ENCODE measurements around the gene COLEC12.

COLEC12 gene

DNA sequence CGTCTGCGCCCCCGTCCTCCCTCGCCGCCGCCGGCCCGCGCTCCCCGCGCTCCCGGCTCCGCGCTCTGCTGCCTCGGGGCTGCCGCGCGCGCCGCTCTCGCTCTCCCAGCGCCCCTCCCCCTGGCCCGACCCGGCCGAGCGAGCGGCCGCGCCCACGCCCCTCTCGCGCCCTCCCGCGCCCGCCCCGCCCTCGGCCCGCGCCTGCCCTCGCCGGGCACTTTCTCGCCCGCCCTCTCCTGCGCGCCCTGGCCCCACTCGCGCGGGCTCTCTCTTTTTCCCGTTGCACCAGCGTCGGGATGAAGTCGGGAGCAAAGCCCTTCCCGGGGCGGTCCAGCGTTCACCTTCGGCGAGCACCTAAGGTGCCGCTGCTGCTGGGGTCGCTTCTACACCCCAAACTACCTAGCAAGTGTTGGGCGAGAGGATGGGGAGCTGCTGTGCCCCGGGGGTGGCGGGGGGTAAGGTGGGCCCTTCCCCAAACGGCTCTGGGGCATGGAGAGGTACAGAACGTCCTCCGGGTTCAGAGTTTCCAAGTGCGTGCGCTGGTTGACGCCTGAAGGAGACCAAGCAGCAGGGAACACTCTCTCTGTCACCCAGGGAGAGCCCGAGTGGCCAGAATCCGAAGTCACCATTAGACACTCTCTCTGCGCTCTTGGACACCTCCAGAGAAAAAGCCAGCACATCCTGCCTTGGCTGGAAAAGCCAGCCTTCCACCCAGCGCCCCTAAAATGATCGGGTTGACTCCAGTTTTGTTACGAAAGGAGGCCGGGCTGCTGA lies at the start of gene COLEC12:
TSS of gene COLEC12 (minus strand) at position 70 of the 774 bp plus-strand sequence. CDS start 187 bp downstream, outside the sequence.
- DNase-seq = no peak

DNA sequence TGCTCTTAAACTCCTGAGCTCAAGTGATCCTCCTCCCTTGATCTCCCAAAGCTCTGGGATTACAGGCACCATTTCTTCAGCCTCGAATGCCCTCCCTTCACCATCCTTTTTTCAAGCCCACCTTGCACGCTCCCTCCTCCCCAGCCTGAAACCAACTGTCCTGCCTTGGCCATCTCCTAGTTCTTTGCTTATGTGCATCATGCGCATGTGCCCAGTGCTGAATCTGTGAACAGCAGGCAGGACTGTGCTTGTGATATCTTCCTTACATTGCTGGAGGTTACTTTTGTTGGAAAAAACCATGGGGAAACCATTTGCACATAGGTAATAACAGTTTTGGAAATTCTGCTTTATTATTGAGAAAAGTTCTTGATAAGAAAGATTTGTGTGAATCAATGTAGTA lies 49.5 kb upstream of the COLEC12 start:
- no peak for DNase-seq

DNA sequence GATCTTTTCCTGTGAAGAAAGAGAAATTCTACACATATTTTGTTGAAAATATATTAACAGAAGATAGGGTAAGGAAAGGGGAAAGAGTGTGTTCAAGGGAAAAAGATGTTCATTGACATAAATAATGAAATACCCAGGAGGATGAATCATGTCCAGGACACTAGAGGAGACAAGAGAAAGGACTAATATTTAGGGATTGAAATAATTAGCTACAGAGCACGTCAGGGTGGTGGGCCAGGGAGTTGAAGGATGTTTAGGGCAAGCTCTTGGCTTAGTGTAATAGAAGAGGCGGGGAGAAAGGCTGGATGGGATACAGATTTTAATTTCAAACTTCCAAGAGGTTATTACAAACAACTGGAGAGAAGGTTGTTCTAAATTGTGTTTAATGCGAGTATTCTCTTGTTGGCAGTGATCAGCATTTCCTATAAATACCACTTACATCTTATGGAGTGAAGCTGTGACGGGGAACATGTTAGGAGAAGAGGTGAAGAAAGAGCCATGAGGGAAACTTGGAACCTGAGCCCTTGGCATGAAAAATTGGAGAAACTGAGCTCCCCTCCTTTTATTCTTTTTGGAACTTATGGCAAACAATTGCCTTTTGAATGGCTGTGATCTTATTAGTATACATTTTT lies 43.1 kb upstream of the COLEC12 start:
- DNase-seq = no peak

DNA sequence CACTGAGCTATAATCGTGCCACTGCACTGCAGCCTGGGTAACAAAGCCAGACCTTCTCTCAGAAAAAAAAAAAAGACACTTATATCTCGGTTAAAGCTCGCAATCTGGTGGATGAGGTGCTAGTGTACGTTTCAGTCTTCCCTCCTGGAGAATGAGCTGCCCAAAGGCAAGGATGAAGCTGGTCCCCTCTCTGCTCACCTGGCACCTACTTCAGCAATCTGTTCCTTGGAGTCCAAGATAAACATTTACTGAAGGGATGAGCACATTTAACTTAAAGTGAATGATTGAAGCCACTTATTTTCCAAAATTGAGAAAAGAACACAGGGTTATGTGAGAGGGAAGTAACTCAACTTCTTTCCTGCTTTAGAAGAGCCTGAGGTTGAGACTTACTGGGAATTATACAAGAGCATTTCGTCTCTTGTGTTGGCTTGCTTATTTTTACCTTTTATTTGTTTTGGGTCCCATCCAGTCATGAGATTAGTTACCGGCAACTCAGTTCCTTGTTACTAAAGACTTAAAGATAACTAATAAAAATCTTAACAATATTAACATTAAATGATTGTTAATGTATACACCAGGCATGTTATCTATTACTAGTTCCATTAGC lies 33.6 kb upstream of the COLEC12 start:
- DNase-seq = no peak

DNA sequence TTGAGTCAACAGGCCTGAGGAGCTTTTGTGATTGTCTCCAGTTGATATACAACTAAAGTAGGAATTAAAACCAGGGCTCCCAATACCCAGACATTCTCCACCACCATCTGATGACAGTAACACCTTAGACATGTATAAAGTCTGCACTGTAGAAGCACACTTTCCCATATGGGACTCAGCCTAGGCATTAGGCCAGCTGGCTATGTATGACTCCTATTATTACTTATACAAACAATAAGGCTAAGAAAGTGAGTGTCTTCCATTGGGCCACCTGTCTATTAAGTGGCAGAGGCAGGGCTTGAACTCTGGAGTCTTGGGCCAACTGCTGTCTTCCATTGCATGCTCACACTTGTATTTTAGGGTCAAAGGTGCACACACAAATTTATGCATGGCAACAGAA lies 32.1 kb upstream of the COLEC12 start:
- no peak for DNase-seq

DNA sequence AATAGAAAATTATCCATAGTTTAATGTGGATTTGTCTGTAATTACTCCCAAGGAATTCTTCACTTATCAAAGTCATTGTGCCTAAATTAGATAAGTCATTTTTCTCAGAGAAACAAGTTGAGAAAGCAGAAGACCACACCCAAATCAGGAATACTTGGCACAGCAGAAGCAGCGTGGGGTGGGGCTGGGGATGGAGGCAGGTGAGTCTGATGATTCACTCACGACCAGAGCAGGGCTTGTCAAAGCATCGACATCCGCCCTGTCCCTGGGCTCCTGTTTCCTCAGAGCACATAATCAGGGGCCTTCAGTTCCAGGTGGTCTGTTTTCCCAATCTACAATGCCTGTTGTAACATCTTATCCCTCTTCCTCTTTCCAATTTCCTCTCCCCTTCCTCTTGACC lies 31.5 kb upstream of the COLEC12 start:
- DNase-seq = no peak

DNA sequence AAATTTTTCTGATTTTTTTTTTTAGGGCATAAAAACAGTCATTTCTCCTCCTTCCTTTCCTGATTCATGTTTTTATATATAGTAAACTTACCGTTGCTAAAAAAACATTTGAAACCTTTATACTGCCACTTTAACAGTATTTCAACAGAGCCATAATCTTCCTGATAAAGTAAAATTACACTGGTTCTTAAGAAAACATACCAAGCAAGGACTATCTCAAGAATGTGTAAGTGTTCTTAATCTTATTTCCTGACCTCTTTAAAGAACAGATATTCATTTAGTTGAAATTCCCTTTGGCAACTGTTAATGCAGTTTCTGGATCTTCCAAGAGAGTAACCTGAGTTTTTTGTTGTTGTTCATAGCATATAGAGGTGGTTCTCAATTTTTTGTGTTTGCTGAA lies 26.6 kb upstream of the COLEC12 start:
- DNase-seq = no peak

DNA sequence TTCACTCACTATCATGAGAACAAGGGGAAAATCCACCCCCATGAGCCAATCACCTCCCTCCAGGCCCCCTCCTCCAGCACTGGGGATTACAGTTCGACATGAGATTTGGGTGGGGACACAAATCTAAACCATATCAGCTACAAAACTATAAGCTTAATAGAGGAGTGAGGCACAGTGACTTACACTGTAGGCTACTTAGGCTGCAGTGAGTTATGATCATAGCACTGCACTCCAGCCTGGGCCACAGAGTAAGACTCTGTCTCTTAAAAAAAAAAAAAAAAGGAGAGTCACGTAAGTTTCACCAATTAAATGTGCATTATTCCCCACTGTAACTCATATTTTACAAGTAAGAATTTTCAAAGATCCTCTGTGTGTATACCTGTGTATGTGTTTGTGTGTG lies 26.2 kb upstream of the COLEC12 start:
- no peak for DNase-seq

DNA sequence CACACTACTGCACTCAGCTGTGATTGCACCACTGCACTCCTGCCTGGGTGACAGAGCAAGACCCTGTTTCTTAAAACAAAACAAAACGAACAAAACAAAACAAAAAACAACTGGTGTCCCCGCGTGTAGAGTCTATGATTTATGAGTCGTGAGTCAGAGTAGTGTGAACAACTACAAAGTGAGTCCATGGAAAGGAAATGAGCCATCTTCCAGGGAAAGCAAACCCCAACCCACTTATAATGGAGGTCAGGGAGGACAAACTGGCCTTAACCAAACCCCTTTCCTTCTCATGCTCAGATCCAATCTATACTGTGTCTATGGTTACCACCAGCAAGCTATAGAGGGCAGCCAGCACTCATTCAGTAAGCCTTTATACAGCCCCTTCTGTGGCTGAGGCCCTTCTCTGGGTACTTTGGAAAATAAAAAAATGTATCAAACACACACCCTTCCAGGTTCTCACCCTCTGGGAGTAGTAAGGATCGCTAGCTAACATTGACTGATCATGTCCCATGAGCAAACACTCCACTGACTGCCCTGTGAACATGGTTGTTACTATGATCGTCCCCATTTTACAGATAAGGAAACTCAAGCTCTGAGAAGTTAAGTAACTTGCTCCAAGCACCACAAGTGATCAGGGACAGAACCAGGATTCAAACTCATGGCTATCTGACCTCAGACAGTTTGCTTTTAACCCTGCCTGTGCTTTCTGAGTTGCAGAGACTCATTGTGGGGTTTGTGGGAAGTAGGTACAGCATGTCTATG lies 24.7 kb upstream of the COLEC12 start:
- DNase-seq = no peak

DNA sequence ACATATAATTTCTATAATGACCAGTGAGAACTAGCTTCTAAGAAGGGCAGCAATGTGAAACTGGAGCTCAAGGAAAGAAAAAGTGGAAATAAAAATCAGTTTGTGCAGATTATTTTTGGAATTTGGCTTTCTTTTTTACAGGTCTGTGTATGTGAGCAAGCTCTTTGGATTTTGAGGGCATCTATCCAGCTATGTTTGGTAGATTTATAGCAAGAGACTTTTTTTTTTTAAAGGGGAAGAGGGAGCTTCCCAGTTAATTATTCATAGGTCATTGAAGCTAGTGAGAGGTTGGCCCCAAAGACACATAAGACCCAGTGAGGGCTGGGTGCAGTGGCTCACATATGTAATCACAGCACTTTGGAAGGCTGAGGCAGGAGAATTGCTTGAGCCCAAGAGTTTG lies 24.0 kb upstream of the COLEC12 start:
- DNase-seq = no peak

DNA sequence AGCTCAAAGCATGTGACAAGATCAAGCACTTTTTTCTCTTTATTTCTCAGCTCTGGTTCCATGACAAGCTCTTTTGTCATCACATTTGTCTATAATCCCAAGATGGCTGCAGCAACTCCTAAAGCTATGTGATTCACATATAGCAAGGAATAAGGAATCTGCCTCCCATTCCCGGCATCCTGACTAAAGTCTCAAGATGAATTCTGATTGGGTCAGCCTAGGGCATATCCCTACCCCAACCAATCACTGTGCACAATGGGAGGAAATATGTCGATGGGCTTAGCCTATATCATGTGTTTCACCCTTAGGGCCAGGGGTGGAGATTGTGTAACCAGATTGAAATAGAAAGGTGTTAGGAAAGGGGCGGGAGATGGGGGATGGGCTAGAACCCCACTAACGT lies 23.1 kb upstream of the COLEC12 start:
- no peak for DNase-seq

DNA sequence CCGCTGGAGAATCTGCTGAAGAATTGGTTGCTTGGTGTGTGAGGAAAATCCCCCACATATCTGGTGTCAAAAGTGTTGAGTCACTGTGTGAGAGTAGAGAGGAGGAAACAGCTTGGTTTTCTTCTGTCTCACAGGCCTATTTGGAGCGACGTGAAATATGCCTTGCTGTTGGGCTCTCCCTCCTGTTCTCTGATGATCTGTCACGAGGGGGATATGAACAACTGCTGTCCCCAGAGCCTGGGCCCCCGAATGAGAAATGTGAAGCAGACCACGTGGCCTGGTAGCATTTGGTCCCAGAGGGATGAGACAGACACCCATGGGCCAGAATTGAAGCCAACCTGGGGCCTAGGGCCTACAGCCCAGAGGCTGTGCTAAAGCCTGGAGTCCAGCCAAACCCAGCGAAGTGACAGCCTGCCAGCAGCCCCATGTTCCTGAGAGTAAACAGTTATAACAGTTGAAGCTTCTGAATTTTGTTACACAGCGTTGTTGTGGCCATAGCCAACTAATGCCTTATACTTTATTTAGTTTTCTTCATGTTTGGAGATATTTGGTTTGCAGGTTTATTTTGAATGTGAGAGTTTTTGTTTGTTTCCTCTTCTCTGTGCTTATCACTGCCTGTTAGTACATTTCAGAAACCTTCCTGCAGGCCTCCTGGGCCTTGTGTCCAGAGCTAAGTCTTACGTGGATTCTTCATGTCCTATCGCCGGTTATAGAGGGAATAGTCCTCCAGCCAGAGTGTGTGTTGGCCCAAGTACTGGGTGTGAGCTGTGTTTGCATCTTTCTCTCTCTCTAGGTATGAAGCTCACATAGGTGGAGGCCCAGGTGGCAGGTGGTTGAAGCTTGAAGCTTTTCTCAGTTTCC lies 18.7 kb upstream of the COLEC12 start:
- DNase-seq = no peak

DNA sequence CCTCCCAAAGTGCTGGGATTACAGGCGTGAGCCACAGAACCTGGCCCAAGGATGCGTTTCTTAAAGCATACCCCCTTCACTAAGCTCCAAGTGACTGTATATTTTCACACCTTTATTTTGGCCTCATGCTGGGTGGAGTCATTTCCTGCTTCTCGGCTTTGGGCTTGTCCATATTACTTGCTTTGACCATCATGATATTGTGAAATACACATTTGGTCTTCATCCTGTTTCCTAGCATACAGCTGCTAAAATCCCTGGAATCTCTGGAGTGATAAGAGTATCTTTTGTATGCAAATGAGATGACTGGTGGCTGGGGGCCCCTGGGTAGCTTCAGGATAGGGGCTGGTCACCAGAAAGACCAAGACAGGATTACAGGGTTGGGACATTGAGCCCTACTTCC lies 17.6 kb upstream of the COLEC12 start:
- DNase-seq = no peak

DNA sequence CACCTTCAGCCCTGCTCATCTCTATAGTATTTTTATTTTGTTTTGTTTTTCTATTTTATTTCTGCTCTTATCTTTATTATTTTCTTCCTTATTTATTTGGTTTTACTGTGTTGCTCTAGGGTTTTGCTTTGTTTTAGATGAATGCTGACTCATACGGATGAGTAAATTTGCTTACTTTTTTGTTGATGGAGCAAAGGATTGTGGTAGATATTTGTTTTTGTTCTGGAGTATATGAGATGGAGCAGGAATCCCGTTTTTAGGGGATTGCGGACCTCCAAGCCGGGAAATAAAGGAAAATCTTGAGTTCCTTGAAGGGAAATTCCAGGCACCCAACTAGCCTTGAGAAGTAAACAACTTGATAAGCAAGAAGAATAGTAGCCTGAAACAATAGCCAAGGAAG lies 15.3 kb upstream of the COLEC12 start:
- DNase-seq = no peak

DNA sequence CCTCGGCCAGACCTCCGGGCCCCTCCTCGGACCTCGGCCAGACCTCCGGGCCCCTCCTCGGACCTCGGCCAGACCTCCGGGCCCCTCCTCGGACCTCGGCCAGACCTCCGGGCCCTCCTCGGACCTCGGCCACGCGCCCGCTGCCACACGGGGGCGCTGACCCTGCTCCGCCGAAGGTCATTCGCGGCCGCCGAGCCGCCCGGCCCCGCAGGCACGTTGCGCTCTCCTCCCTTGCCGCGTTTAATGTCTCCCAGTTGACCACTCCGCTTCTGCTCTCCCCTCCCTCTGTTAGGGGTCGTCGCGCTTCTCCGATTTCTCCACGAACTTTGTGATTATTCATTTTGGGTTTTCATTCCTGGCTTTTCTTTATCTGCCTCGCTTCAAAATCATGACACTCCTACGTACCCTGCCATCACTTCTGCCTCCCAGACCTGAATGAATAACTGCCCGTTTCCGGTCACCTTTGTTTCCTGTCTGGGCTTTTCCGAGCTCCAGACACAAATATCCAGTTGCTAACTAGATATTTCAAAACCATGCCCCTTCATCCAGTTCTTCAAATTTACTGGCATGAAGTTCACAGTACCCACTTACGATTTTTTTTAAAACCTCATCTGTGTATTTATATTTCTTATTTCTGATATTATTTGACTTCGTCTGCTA lies 14.8 kb upstream of the COLEC12 start:
- no peak for DNase-seq

DNA sequence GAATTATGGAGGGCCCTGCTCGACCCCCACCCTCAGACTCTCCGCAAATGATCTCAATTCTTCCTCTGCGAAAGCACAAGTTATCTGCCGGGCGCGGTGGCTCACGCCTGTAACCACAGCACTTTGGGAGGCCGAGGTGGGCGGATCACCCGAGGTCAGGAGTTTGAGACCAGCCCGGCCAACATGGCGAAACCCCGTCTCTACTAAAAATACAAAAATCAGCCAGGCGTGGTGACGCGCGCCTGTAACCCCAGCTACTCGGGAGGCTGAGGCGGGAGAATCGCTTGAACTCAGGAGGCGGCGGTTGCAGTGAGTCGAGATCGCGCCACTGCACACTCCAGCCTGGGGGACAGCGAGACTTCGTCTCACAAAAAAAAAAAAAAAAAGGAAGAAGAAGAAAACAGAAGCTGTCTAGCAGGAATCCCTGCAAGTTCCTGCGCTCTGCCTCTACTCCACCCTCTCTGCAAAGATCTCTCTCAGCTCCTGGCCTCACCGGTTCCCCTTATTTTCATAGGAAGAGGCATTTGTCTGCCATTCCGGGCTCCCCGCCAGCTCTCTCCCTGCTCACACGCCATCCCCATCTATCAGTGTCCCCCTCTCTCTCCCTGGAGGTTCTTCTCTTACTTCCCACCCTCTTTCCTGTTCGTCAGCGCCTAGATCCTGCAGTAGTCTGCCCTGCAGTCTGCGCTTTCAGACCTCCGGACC lies 13.5 kb upstream of the COLEC12 start:
- DNase-seq = no peak

DNA sequence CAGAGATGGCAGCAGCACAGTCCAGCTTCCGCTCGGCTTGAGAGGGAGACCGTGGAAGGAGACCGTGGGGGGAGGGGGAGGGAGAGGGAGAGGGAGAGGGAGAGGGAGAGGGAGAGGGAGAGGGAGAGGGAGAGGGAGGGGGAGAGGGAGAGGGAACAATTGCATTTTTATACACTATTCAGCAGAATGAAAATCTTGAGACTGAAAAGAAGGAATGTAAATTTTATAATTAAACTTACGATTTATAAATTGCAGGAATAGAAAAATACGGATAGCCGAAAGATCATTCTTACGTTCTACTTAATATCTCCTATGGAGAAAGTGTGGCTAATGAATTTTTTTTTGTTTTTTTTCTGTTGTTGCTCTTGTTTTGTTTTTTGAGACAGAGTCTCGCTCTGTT lies 12.5 kb upstream of the COLEC12 start:
- DNase-seq = no peak

DNA sequence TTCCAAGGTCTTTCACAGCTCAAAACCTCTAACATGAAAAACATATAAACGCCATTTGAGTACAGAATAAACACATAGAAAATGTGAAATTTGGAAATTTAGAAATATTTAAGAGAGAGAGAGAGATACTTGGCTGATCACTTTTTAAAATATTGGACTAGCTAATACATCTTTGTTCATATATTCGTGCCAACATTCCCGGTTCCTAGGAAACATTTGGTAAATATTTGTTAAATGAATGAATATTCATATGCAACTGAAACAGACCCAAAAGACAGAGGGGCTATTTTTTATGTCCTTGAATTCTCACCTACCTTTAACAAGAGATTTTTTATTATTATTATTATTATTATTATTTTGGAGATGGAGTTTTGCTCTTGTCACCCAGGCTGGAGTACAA lies 8.3 kb upstream of the COLEC12 start:
- no peak for DNase-seq

DNA sequence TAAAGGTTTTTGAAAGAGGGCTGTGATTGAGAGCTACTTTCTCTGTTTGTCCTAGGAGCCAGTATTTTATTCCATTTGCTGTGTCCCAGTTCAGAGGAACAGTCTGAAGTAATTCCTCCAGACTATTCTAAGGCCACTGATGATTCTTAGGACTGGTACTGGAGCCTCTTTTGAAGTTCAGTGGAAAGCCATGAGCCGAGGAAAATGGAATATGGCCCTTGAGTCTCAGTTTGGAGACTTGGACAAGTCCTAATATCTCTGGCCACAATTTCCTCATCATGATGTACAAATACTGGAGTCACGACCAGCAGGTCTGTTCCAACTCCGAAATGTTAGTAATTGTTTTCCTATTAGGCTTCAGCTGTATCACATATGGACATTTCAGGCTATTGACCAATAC lies 7.1 kb upstream of the COLEC12 start:
- DNase-seq = no peak

DNA sequence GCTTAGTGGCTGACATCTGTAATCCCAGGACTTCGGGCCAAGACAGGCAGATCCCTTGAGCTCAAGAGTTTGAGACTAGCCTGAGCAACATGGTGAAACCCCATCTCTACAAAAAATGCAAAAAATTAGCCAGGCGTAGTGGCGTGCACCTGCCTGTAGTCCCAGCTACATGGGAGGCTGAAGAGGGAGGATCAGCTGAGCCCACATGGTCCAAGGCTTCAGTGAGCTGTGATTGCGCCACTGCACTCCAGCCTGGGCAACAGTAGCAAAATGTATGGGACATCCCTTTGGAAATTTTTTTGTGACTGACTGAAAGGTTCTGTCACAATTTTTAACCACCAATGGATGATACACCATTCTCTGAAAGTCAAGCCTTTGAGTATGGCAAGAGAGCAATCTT lies 6.3 kb upstream of the COLEC12 start:
- no peak for DNase-seq

DNA sequence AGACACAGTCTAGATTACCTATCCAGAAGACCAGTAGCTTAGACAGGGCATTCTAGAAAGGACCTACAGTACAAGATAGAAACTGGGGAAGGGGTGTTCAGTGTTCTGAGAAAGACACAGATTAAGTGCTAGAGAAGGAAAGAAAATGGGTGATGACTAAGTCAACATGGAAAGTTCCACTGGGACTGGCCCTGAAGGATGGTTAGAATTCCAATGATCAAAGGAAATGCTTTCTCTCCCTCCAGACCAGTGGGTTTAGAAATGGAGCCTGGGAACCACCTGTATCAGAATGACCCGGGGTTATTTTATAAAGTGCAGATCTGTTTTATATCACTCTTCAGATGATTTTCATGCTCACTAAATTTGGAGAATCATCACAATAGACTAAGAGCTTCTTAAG lies 5.8 kb upstream of the COLEC12 start:
- DNase-seq = no peak
